Left colon (tissue), 2 donors: ENCODE data around the gene MOB2. TPM values are rescaled to one million over a fixed set of nuclear protein-coding genes. Genes with fewer than 3 reads are reported as not detected.

Source experiments
- ATAC-seq: fragments of 200-7000 bp; cut with Tn5 transposase; one replicate; pipeline ENCODE4 v1.9.1; 2020; ENCODE audit warnings: mild to moderate bottlenecking, moderate library complexity
- DNase-seq, 2 donors: peaks; one replicate each; pipeline ENCODE4 v3.0.0-alpha.2; 2020
- intact Hi-C, 2 donors: fragments of 100-400 bp; cut with DNase I in 1 of 2; cut with micrococcal nuclease in 1 of 2; formaldehyde crosslinking; loops; one replicate each; pipeline versions ENCODE4 v1.11.2 to v1.14.0; 2022; cut with DNase I, micrococcal nuclease
- long read RNA-seq: library from polyadenylated mRNA; unstranded; transcript quantifications from one replicate; pipeline ENCODE4 v2.0.0, GENCODE V29; 2021
- total RNA-seq, 2 donors: library from RNA; stranded (reverse); fragmentation: NEBNext Ultra II Directional; extraction: Animal tissue kit (Norgen Biotek cat#: 25700); gene quantifications; one replicate each; pipeline ENCODE4 v1.2.1, GENCODE V29; 2021
- donor health status: DM: no; HTN: no; CAD: no.
- donor health status: DM: yes; HTN: yes; CAD: no.

MOB2 gene
- 10 to 100 TPM; 48.3 to 55.8 TPM for total RNA-seq
- long read RNA-seq, partial matches to known transcripts, result 25 of 37 reads
- long read RNA-seq, other reads (novel, unspliced or antisense), result 9 of 37 reads

GRCh38 chr11:1486054-1486825 lies at the start of gene MOB2:
Gene MOB2 (minus strand): TSS chr11:1486779. CDS start chr11:1486556, 223 bp downstream.
- DNase-seq, result peak; percentile 68 to 78
- peak; percentile 83 for ATAC-seq
- intact Hi-C loops, result no loop called here

- DNase-seq (no peak), ATAC-seq (no peak)
- intact Hi-C loops, result no loop called here
These were observed 48.1 kb upstream of the MOB2 start for GRCh38 chr11:1534682-1535081.

- ATAC-seq (no peak), DNase-seq (no peak)
- intact Hi-C loops, result no loop called here
These were observed 47.6 kb upstream of the MOB2 start for GRCh38 chr11:1534171-1534570.

GRCh38 chr11:1533342-1533725 lies 46.8 kb upstream of the MOB2 start:
- ATAC-seq, result no peak
- DNase-seq, result no peak
- intact Hi-C loops, result no loop called here

- intact Hi-C loops, result no loop called here
- ATAC-seq (peak; percentile 63), DNase-seq (no peak)
These were observed 46.2 kb upstream of the MOB2 start for GRCh38 chr11:1532606-1533341.

GRCh38 chr11:1532014-1532586 lies 45.5 kb upstream of the MOB2 start:
- intact Hi-C loops, result no loop called here
- DNase-seq, result no peak
- no peak for ATAC-seq

GRCh38 chr11:1531449-1532013 lies 45.0 kb upstream of the MOB2 start:
- ATAC-seq (no peak), DNase-seq (no peak)
- intact Hi-C loops, result no loop called here

- ATAC-seq (no peak), DNase-seq (no peak)
- intact Hi-C loops, result no loop called here
These were observed 44.3 kb upstream of the MOB2 start for GRCh38 chr11:1530686-1531448.

GRCh38 chr11:1529774-1530173 lies 43.2 kb upstream of the MOB2 start:
- intact Hi-C loops, result no loop called here
- no peak for ATAC-seq
- DNase-seq, result no peak

- ATAC-seq (no peak), DNase-seq (no peak)
- intact Hi-C loops, result no loop called here
These were observed 42.7 kb upstream of the MOB2 start for GRCh38 chr11:1529286-1529685.

GRCh38 chr11:1528710-1529109 lies 42.1 kb upstream of the MOB2 start:
- ATAC-seq, result no peak
- intact Hi-C loops, result no loop called here
- no peak for DNase-seq

GRCh38 chr11:1526785-1527184 lies 40.2 kb upstream of the MOB2 start:
- intact Hi-C loops, result no loop called here
- ATAC-seq (no peak), DNase-seq (no peak)

GRCh38 chr11:1523779-1524178 lies 37.2 kb upstream of the MOB2 start:
- ATAC-seq (no peak), DNase-seq (no peak)
- intact Hi-C loops, result no loop called here

- ATAC-seq (no peak), DNase-seq (no peak)
- intact Hi-C loops, result no loop called here
These were observed 36.5 kb upstream of the MOB2 start for GRCh38 chr11:1523077-1523476.

- DNase-seq, result no peak
- intact Hi-C loops, result no loop called here
- ATAC-seq, result no peak
These were observed 35.5 kb upstream of the MOB2 start for GRCh38 chr11:1522081-1522424.

GRCh38 chr11:1521382-1522080 lies 35.0 kb upstream of the MOB2 start:
- DNase-seq, result no peak
- no peak for ATAC-seq
- intact Hi-C loops, result no loop called here

GRCh38 chr11:1520663-1521267 lies 34.2 kb upstream of the MOB2 start:
- DNase-seq (no peak), ATAC-seq (no peak)
- intact Hi-C loops, result no loop called here

- ATAC-seq, result no peak
- intact Hi-C loops, result no loop called here
- DNase-seq, result no peak
These were observed 33.7 kb upstream of the MOB2 start for GRCh38 chr11:1520209-1520662.
